ENCODE measurements around the gene LAMA3. TPM values are rescaled to one million over a fixed set of nuclear protein-coding genes. Genes with fewer than 3 reads are reported as not detected.
A peak's percentile ranks its signal among the peaks of the same experiment; 100 is the strongest.

The LAMA3 gene
- total RNA-seq, 2 donors from 2014 or later, result 0.58 to 1.3 TPM

GRCh38 chr18:23943903-23944624, 254.8 kb downstream of the LAMA3 start:
- H3K4me3 ChIP-seq (ENCODE audit: low read length), result no peak overlapping the region
- peaks cover 5% of the 10 kb centered on the region for H3K4me1 ChIP-seq (ENCODE audit: control insufficient read depth, insufficient read depth, low read length)
- H3K9ac ChIP-seq (ENCODE audit: extremely low read depth, low read length, poor library complexity, severe bottlenecking), result no peak overlapping the region
- no peaks in the 10 kb centered on the region for H3K36me3 ChIP-seq (ENCODE audit: control insufficient read depth, insufficient read depth, low read length)
- H3K27me3 ChIP-seq (ENCODE audit: control insufficient read depth, insufficient read depth, low read length, poor library complexity, severe bottlenecking), result no peaks in the 10 kb centered on the region
- Mint-ChIP-seq H3K9me3 (no peaks in the 10 kb centered on the region), H3K36me3 (ENCODE audit: low read depth) (no peaks in the 10 kb centered on the region), H3K4me3 (no peak overlapping the region), H3K4me1 (peaks cover 9% of the 10 kb centered on the region), H3K27me3 (ENCODE audit: insufficient read depth) (no peaks in the 10 kb centered on the region), H3K27ac (no peak overlapping the region)
- WGBS, 2 experiments (ENCODE audit: insufficient coverage in 1 of 2, insufficient read length in 1 of 2), result 93 to 97% methylated on average over 7 of the region's 7 CpGs
- TF ChIP-seq, protein P1, sequence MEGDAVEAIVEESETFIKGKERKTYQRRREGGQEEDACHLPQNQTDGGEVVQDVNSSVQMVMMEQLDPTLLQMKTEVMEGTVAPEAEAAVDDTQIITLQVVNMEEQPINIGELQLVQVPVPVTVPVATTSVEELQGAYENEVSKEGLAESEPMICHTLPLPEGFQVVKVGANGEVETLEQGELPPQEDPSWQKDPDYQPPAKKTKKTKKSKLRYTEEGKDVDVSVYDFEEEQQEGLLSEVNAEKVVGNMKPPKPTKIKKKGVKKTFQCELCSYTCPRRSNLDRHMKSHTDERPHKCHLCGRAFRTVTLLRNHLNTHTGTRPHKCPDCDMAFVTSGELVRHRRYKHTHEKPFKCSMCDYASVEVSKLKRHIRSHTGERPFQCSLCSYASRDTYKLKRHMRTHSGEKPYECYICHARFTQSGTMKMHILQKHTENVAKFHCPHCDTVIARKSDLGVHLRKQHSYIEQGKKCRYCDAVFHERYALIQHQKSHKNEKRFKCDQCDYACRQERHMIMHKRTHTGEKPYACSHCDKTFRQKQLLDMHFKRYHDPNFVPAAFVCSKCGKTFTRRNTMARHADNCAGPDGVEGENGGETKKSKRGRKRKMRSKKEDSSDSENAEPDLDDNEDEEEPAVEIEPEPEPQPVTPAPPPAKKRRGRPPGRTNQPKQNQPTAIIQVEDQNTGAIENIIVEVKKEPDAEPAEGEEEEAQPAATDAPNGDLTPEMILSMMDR (conservative IDR thresholded peaks at IDR 0.05), result no peak
- DNase-seq, result no peak
- H3K27ac ChIP-seq (ENCODE audit: low read depth, low read length), result no peak overlapping the region
- H3K9me3 ChIP-seq (ENCODE audit: control insufficient read depth, low read length), result no peaks in the 10 kb centered on the region

- Mint-ChIP-seq H3K4me3 (no peak overlapping the region), H3K27me3 (ENCODE audit: insufficient read depth) (no peaks in the 10 kb centered on the region), H3K27ac (no peak overlapping the region), H3K4me1 (peaks cover 16% of the 10 kb centered on the region), H3K36me3 (ENCODE audit: low read depth) (no peaks in the 10 kb centered on the region), H3K9me3 (no peaks in the 10 kb centered on the region)
- no peak for DNase-seq
- Histone ChIP-seq H3K27me3 (ENCODE audit: control insufficient read depth, insufficient read depth, low read length, poor library complexity, severe bottlenecking) (no peaks in the 10 kb centered on the region), H3K4me1 (ENCODE audit: control insufficient read depth, insufficient read depth, low read length) (peaks cover 4% of the 10 kb centered on the region), H3K36me3 (ENCODE audit: control insufficient read depth, insufficient read depth, low read length) (no peaks in the 10 kb centered on the region), H3K9me3 (ENCODE audit: control insufficient read depth, low read length) (no peaks in the 10 kb centered on the region), H3K4me3 (ENCODE audit: low read length) (no peak overlapping the region), H3K9ac (ENCODE audit: extremely low read depth, low read length, poor library complexity, severe bottlenecking) (no peak overlapping the region), H3K27ac (ENCODE audit: low read depth, low read length) (no peak overlapping the region)
- TF ChIP-seq, protein P1 (conservative IDR thresholded peaks at IDR 0.05), result no peak
- 88 to 93% methylated on average over 3 to 7 of the region's 7 CpGs for WGBS, 2 experiments (ENCODE audit: insufficient coverage in 1 of 2, insufficient read length in 1 of 2)
These were observed 256.3 kb downstream of the LAMA3 start for GRCh38 chr18:23945416-23946079.

DNA sequence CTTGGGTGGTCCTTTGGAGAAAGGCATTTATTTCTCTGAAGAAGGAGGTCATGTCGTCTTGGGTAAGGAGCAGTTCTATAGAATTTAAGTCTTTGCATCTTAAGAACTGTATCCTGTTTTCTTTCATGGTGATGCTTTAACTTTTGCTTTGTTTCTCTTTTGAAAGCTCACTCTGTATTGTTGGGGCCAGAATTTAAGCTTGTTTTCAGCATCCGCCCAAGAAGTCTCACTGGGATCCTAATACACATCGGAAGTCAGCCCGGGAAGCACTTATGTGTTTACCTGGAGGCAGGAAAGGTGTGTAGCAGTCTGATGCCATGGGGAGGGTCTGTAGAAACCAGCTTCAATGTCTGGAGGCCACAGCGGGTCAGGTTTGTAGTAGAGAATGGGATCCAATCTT, 260.6 kb downstream of the LAMA3 start:
- Mint-ChIP-seq H3K4me1 (peaks cover 29% of the 10 kb centered on the region), H3K27ac (peak overlapping the region; percentile 79), H3K36me3 (ENCODE audit: low read depth) (no peaks in the 10 kb centered on the region), H3K4me3 (no peak overlapping the region), H3K9me3 (no peaks in the 10 kb centered on the region), H3K27me3 (ENCODE audit: insufficient read depth) (no peaks in the 10 kb centered on the region)
- Histone ChIP-seq H3K9me3 (ENCODE audit: control insufficient read depth, low read length) (no peaks in the 10 kb centered on the region), H3K27ac (ENCODE audit: low read depth, low read length) (no peak overlapping the region), H3K9ac (ENCODE audit: extremely low read depth, low read length, poor library complexity, severe bottlenecking) (no peak overlapping the region), H3K4me3 (ENCODE audit: low read length) (no peak overlapping the region), H3K27me3 (ENCODE audit: control insufficient read depth, insufficient read depth, low read length, poor library complexity, severe bottlenecking) (no peaks in the 10 kb centered on the region), H3K36me3 (ENCODE audit: control insufficient read depth, insufficient read depth, low read length) (no peaks in the 10 kb centered on the region), H3K4me1 (ENCODE audit: control insufficient read depth, insufficient read depth, low read length) (peaks cover 10% of the 10 kb centered on the region)
- DNase-seq, result peak; percentile 81
- TF ChIP-seq, protein P1 (conservative IDR thresholded peaks at IDR 0.05), result no peak
- 58 to 67% methylated on average over 4 to 5 of the region's 5 CpGs for WGBS, 2 experiments (ENCODE audit: insufficient coverage in 1 of 2, insufficient read length in 1 of 2)

Data from endodermal cell (in vitro differentiated cells).